Osteocyte (in vitro differentiated cells): ENCODE results near the gene ANKRD29. TPM values are rescaled to one million over a fixed set of nuclear protein-coding genes. Genes with fewer than 3 reads are reported as not detected.

Experiments used
- DNase-seq: peaks from one replicate; pipeline ENCODE4 v3.0.0; 2021; ENCODE audit warnings: mixed read lengths; ENCODE audit not compliant: unreplicated experiment; ENCODE audit errors: extremely low spot score
- H3K27ac Mint-ChIP-seq: one replicate; pipeline ENCODE4 v1.8.0; 2021; ENCODE audit warnings: mild to moderate bottlenecking, mixed read lengths; ENCODE audit not compliant: unreplicated experiment
- H3K27me3 Mint-ChIP-seq: one replicate; pipeline ENCODE4 v1.8.0; 2021; ENCODE audit warnings: mixed read lengths; ENCODE audit not compliant: unreplicated experiment
- H3K36me3 Mint-ChIP-seq: one replicate; pipeline ENCODE4 v1.8.0; 2021; ENCODE audit warnings: mixed read lengths; ENCODE audit not compliant: unreplicated experiment
- H3K4me1 Mint-ChIP-seq: one replicate; pipeline ENCODE4 v1.8.0; 2021; ENCODE audit warnings: mixed read lengths; ENCODE audit not compliant: unreplicated experiment
- H3K4me3 Mint-ChIP-seq: one replicate; pipeline ENCODE4 v1.8.0; 2021; ENCODE audit warnings: mild to moderate bottlenecking, moderate library complexity, mixed read lengths; ENCODE audit not compliant: unreplicated experiment
- H3K9me3 Mint-ChIP-seq: one replicate; pipeline ENCODE4 v1.8.0; 2021; ENCODE audit warnings: mixed read lengths; ENCODE audit not compliant: unreplicated experiment
- total RNA-seq: library from RNA; stranded (reverse); gene quantifications from 2 replicates; pipeline ENCODE4 v1.2.1, GENCODE V29; 2021
- TF ChIP-seq, protein P1 (sequence below): fragments of 200-600 bp; sonication (generic); IDR thresholded peaks from 2 replicates; pipeline ENCODE4 v1.5.0; 2021; ENCODE audit warnings: antibody characterized with exemption, mild to moderate bottlenecking, moderate library complexity

The ANKRD29 gene
- total RNA-seq, 1 donor from 2014 or later: not detected

DNA sequence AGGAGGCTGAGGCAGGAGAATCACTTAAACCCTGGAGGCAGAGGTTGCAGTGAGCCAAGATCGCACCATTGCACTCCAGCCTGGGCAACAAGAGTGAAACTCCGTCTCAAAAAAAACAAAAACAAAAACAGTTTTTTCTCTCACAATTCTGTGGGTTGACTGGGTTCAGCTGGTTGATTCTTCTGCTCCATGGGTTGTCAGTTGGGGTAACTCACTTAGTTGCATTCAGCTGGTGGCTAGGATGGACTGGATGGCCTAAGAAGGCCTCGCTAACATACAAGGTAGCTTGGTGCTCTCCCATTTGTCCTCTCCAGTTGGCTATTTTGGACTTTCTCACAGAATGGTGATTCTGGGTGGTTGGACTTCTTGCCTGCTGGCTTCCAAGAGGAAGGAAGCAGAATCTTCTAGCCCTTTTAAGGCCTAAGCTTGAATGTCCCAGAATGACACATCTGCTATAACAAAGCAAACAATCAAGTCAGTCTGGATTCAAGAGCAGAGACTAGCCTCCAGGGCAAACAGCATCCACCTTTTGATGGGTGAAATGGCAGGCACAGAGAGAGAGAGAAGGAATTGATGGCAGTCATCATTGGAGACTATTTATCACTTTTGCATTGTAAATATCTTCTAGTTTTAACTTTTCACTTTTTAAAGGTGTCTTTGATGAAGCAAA is 44.4 kb upstream of the ANKRD29 start:
- Mint-ChIP-seq H3K9me3 (no peaks in the 10 kb centered on the region), H3K27ac (no peak overlapping the region), H3K27me3 (peaks cover 37% of the 10 kb centered on the region), H3K36me3 (no peaks in the 10 kb centered on the region), H3K4me3 (no peak overlapping the region), H3K4me1 (no peaks in the 10 kb centered on the region)
- TF ChIP-seq, protein P1, sequence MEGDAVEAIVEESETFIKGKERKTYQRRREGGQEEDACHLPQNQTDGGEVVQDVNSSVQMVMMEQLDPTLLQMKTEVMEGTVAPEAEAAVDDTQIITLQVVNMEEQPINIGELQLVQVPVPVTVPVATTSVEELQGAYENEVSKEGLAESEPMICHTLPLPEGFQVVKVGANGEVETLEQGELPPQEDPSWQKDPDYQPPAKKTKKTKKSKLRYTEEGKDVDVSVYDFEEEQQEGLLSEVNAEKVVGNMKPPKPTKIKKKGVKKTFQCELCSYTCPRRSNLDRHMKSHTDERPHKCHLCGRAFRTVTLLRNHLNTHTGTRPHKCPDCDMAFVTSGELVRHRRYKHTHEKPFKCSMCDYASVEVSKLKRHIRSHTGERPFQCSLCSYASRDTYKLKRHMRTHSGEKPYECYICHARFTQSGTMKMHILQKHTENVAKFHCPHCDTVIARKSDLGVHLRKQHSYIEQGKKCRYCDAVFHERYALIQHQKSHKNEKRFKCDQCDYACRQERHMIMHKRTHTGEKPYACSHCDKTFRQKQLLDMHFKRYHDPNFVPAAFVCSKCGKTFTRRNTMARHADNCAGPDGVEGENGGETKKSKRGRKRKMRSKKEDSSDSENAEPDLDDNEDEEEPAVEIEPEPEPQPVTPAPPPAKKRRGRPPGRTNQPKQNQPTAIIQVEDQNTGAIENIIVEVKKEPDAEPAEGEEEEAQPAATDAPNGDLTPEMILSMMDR: no peak
- DNase-seq: no peak

DNA sequence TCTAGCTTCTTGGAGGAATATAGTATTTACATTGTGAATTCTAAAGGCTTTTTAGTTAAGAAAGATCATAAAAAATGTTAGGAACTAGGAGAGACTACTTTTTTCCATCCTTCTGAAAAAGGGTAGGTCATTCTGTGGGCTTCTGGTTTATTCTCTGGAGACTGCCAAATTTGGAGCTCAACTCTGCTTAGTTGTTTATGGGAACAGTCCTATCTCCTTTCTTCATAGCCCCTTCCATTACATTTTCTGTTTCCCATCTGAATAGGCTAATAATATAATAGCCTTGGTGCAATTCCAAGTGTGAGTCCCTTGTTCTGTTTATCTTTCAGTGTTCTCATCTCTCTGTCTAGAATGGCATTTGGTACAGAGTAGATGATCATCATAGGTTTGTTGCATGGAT is 42.1 kb upstream of the ANKRD29 start:
- peaks cover 55% of the 10 kb centered on the region for H3K27me3 Mint-ChIP-seq
- no peak for DNase-seq
- H3K4me3 Mint-ChIP-seq: no peak overlapping the region
- no peak overlapping the region for H3K27ac Mint-ChIP-seq
- H3K36me3 Mint-ChIP-seq: no peaks in the 10 kb centered on the region
- TF ChIP-seq, protein P1: no peak
- H3K4me1 Mint-ChIP-seq: no peaks in the 10 kb centered on the region
- no peaks in the 10 kb centered on the region for H3K9me3 Mint-ChIP-seq

DNA sequence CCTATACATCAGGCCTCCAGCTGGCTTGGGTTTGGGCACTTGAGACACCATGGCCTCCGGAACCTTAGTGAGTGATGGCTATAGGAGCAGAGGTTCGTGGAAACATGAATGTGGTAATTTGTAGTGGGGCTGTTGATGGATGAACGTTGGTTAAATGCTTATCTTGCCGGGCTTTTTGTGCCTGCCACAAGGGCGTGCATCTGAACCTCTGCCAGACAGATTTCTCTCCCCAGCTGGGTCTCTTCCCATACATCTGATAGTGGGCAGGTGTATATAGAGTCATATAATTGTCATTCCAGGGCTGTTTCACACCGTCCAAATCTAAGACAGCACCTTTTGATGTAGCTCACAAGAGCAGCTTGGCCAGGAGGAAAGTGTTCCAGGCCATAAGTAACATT is 41.3 kb upstream of the ANKRD29 start:
- H3K4me1 Mint-ChIP-seq: no peaks in the 10 kb centered on the region
- TF ChIP-seq, protein P1: no peak
- H3K36me3 Mint-ChIP-seq: no peaks in the 10 kb centered on the region
- no peak overlapping the region for H3K4me3 Mint-ChIP-seq
- H3K27me3 Mint-ChIP-seq: peaks cover 53% of the 10 kb centered on the region
- H3K9me3 Mint-ChIP-seq: no peaks in the 10 kb centered on the region
- no peak overlapping the region for H3K27ac Mint-ChIP-seq
- DNase-seq: no peak

DNA sequence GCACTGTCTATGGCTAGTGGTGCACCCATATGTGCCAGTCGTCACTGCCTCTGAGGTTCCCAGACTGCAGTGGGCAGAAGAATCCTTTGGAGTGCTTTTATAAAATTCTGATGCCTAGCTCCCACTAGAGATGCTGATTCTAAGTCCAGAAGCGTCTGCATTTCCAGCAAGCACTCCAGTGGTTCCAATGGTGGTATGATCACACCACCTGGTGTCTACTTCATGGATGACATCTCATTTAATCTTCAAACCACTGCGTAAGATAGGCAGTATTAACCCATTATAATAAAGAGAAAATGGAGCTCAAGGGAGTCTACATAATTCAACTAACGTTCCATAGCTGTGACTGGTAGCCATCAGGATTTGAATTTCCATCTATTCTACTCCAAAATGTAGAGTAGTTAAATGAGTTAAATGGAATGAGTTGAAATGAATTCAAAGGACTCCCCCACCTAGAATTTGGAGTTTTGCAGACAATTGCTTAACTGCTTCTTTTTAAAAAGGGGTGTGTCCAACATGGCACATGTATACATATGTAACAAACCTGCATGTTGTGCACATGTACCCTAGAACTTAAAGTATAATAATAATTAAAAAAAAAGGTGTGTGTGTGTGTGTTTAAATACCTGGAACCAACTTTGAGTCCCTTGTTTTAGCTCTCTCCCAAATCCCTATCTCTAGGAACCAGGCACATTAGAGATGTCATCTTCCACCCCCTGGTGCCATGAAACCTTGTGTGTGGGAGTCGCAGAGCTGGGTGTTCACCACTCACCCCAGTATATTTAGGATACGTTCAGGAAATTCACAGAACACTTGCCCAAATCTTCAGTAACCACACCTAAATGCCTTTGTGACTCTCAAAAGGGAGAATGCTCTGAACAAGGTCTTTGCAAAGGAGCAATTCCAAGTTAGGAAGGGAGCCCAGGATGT is 40.6 kb upstream of the ANKRD29 start:
- TF ChIP-seq, protein P1: peak; percentile 55
- no peak overlapping the region for H3K27ac Mint-ChIP-seq
- no peak overlapping the region for H3K4me3 Mint-ChIP-seq
- no peak for DNase-seq
- H3K9me3 Mint-ChIP-seq: no peaks in the 10 kb centered on the region
- no peaks in the 10 kb centered on the region for H3K4me1 Mint-ChIP-seq
- H3K36me3 Mint-ChIP-seq: no peaks in the 10 kb centered on the region
- peaks cover 53% of the 10 kb centered on the region for H3K27me3 Mint-ChIP-seq

DNA sequence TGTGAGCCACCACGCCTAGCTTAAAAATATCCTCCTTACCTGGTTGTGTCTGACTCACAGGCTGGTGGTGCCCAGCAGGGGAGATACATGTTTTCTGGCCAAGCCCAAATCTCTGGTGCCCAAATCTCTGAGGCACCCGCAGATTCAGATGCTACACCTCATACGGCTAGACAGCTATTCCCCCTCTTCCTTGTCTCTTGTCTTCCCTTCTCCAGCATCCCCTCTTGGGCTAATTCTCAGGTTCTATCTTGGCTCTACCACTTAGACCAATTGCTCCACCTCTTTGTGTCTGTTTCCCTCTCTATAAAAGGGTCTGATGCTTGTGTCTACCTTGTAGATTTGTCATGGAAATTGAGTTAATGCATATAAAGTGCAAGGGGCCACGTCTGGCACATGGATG is 39.9 kb upstream of the ANKRD29 start:
- Mint-ChIP-seq H3K4me3 (no peak overlapping the region), H3K9me3 (no peaks in the 10 kb centered on the region), H3K27ac (no peak overlapping the region), H3K36me3 (no peaks in the 10 kb centered on the region), H3K4me1 (no peaks in the 10 kb centered on the region), H3K27me3 (peaks cover 48% of the 10 kb centered on the region)
- TF ChIP-seq, protein P1: no peak
- no peak for DNase-seq
